ENCODE measurements around the gene NPAS3. TPM values are rescaled to one million over a fixed set of nuclear protein-coding genes. Genes with fewer than 3 reads are reported as not detected.

The NPAS3 gene
- total and polyA plus RNA-seq, 2 of the 13 experiments (the other 11 are each of a cell fraction or from before 2014, with no cell fraction given) = not detected

GRCh38 chr14:33848706-33849454, 910.2 kb downstream of the NPAS3 start:
- 8% methylated on average over 8 of the region's 8 CpGs for WGBS (ENCODE audit: low lambda C conversion rate)
- Histone ChIP-seq H3K27me3 (ENCODE audit: control insufficient read depth in 1 of 2, insufficient read depth in 2 of 2, low read length in 2 of 2) (peaks cover 0 to 5% of the 10 kb centered on the region in 2 experiments; a peak in 1 of 5 replicates), H3K9ac (ENCODE audit: insufficient read depth, low read depth, low read length) (no peak overlapping the region), H3K79me2 (ENCODE audit: insufficient read depth, low read length) (no peaks in the 10 kb centered on the region), H3K36me3 (replicated peaks in 1 of 2; ENCODE audit: control insufficient read depth in 1 of 2, insufficient read depth in 2 of 2, low read length in 2 of 2) (no peaks in the 10 kb centered on the region), H3K27ac (ENCODE audit: extremely low read length, insufficient read depth, low read length) (no peak overlapping the region), H3K4me1 (ENCODE audit: insufficient read depth, low read length) (peaks cover 4% of the 10 kb centered on the region; the same call in 1 of the 2 replicates), H3K4me2 (ENCODE audit: low read depth, low read length) (no peak overlapping the region), H3K9me3 (ENCODE audit: low read length) (no peaks in the 10 kb centered on the region), H2AFZ (ENCODE audit: low read length) (no peak overlapping the region), H4K20me1 (ENCODE audit: insufficient read depth, low read length) (no peaks in the 10 kb centered on the region), H3K4me3 (replicated peaks in 1 of 3; ENCODE audit: insufficient read depth in 1 of 3, low read depth in 2 of 3, low read length in 3 of 3) (no peak overlapping the region)
- ChIA-PET CTCF (ENCODE audit: low intra/inter-chr PET ratio, low total read pairs) (interaction anchor here (0.7 to 3.7 kb wide), 7 partner anchors 9 to 475 kb away, joined by 3 to 92 read pairs (median 4); no protein-coding TSS in a partner anchor), POLR2A (interaction anchor here (1.6 kb wide), 1 partner anchor 250 kb away, joined by 4 read pairs; no protein-coding TSS in a partner anchor)
- peak; percentile 70 for FAIRE-seq
- DNase-seq (ENCODE audit: low spot score) = peak; percentile 81
- peak; percentile 97 for ATAC-seq
- intact Hi-C loops (cut with micrococcal nuclease; ENCODE audit: unreplicated experiment) = loop anchor here (1.0 to 5.0 kb wide), 4 partner anchors 103 to 379 kb away; partner anchors contain the start of gene EGLN3
- in situ Hi-C loops (cut with HindIII; ENCODE audit: extremely low pct_ligation_motif_present, low pct_unique_long_range_greater_than_20kb) = no loop called here
- BruUV-seq (replicated peaks) = no TSS peak
- no peak for TF ChIP-seq TBP (CRISPR knock-in tag; IDR thresholded peaks at IDR 0.05)
- TF ChIP-seq ZNF3 (CRISPR knock-in tag; IDR thresholded peaks at IDR 0.05) = no peak
- peak; percentile 30; the same call in 1 of the 2 replicates for TF ChIP-seq HOXA5 (CRISPR knock-in tag; IDR thresholded peaks at IDR 0.05)
- no peak for TF ChIP-seq ZSCAN22 (CRISPR knock-in tag; IDR thresholded peaks at IDR 0.05)
- no peak for TF ChIP-seq ZNF180 (CRISPR knock-in tag; IDR thresholded peaks at IDR 0.05; ENCODE audit: borderline replicate concordance, low read depth)
- no peak for TF ChIP-seq E2F5 (CRISPR knock-in tag; conservative IDR thresholded peaks at IDR 0.05)
- no peak for TF ChIP-seq ZNF281 (CRISPR knock-in tag; IDR thresholded peaks at IDR 0.05; ENCODE audit: borderline replicate concordance)
- no peak for TF ChIP-seq BATF2 (CRISPR knock-in tag; IDR thresholded peaks at IDR 0.05)
- TF ChIP-seq ZNF407 (CRISPR knock-in tag; IDR thresholded peaks at IDR 0.05; ENCODE audit: not compliant biosample characterization) = no peak

Data from HepG2 (cell line).